Duodenal mucosa (tissue), 2 donors: Measurements from ENCODE around the gene TMEM132C.

ENCODE experiments used
- H3K27ac ChIP-seq: one replicate; pipeline ENCODE4 v1.7.0; 2013; ENCODE audit warnings: low read depth, low read length
- H3K27me3 ChIP-seq, 2 donors: one replicate each; pipeline ENCODE4 v1.7.0; 2013; ENCODE audit warnings: low read length in 2 of 2, control low read depth in 1 of 2; ENCODE audit not compliant: insufficient read depth in 2 of 2, control insufficient read depth in 1 of 2
- H3K36me3 ChIP-seq, 2 donors: one replicate each; pipeline ENCODE4 v1.7.0; 2013; ENCODE audit warnings: low read length in 2 of 2, control low read depth in 1 of 2; ENCODE audit not compliant: insufficient read depth in 2 of 2, control insufficient read depth in 1 of 2
- H3K4me1 ChIP-seq, 2 donors: one replicate each; pipeline ENCODE4 v1.7.0; 2013; ENCODE audit warnings: low read length in 2 of 2, control low read depth in 1 of 2; ENCODE audit not compliant: insufficient read depth in 2 of 2, control insufficient read depth in 1 of 2
- H3K4me3 ChIP-seq, 2 donors: one replicate each; pipeline ENCODE4 v1.7.0; 2013; ENCODE audit warnings: low read length in 2 of 2, low read depth in 1 of 2
- H3K9ac ChIP-seq, 2 donors: one replicate each; pipeline ENCODE4 v1.7.0; 2013; ENCODE audit warnings: low read length in 2 of 2, low read depth in 1 of 2
- H3K9me3 ChIP-seq, 2 donors: one replicate each; pipeline ENCODE4 v1.7.0; 2013; ENCODE audit warnings: low read length in 2 of 2, control low read depth in 1 of 2; ENCODE audit not compliant: control insufficient read depth in 1 of 2

Gene TMEM132C

DNA sequence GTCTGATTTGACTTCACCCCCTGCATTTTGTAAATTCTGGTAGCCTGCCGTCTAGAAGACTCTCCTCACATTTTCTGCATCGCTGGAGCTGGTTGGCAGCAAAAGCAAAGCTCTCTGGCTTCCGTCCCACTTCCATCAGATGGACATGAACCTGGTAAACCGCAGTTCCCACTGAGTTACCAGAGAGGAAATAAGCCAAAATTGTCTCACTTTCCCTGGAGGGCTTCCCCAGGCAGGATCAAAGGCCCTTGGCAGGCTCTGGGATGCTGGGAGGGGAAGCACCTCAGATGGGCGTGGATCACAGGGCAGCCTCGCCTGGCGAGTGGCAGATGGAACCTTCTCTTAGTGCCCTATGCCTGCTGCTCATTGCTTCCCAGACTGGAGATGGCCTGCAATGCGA lies 243.5 kb downstream of the TMEM132C start:
- peaks cover 0 to 6% of the 10 kb centered on the region in 2 donors for H3K9me3 ChIP-seq
- H3K27ac ChIP-seq, result no peak overlapping the region
- no peaks in the 10 kb centered on the region for H3K4me1 ChIP-seq
- H3K4me3 ChIP-seq, result no peak overlapping the region
- no peaks in the 10 kb centered on the region for H3K36me3 ChIP-seq
- no peaks in the 10 kb centered on the region for H3K27me3 ChIP-seq
- no peak overlapping the region for H3K9ac ChIP-seq

- no peak overlapping the region for H3K9ac ChIP-seq
- H3K27me3 ChIP-seq, result no peaks in the 10 kb centered on the region
- H3K27ac ChIP-seq, result no peak overlapping the region
- H3K9me3 ChIP-seq, result peaks cover 0 to 3% of the 10 kb centered on the region in 2 donors
- no peaks in the 10 kb centered on the region for H3K36me3 ChIP-seq
- no peak overlapping the region for H3K4me3 ChIP-seq
- no peaks in the 10 kb centered on the region for H3K4me1 ChIP-seq
Observed at GRCh38 chr12:128513331-128513730, 246.4 kb downstream of the TMEM132C start.

GRCh38 chr12:128513831-128514230 lies 246.9 kb downstream of the TMEM132C start:
- Histone ChIP-seq H3K4me1 (no peaks in the 10 kb centered on the region), H3K4me3 (no peak overlapping the region), H3K27ac (no peak overlapping the region), H3K9me3 (peaks cover 0 to 3% of the 10 kb centered on the region in 2 donors), H3K27me3 (no peaks in the 10 kb centered on the region), H3K36me3 (no peaks in the 10 kb centered on the region), H3K9ac (no peak overlapping the region)

DNA sequence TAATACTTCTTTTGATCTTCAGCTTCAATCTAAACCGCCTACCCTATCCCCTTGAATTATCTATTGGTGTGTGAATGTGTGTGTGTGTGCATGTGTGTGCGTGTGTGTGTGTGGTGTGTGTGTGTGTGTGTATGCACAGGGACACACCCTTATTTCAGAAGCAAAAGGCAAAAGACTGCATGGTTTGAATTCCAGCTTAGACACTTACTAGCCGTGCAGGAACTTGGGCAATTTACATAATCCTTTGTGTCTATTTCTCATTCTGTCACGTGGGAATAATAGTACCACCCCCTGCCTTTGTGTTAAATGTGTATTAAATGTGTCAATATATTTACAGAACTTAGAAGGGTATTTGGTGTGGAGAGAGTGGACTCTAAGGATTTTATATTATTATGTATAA lies 251.7 kb downstream of the TMEM132C start:
- Histone ChIP-seq H3K9me3 (no peaks in the 10 kb centered on the region), H3K27ac (no peak overlapping the region), H3K4me1 (no peaks in the 10 kb centered on the region), H3K4me3 (no peak overlapping the region), H3K27me3 (no peaks in the 10 kb centered on the region), H3K9ac (no peak overlapping the region), H3K36me3 (no peaks in the 10 kb centered on the region)

DNA sequence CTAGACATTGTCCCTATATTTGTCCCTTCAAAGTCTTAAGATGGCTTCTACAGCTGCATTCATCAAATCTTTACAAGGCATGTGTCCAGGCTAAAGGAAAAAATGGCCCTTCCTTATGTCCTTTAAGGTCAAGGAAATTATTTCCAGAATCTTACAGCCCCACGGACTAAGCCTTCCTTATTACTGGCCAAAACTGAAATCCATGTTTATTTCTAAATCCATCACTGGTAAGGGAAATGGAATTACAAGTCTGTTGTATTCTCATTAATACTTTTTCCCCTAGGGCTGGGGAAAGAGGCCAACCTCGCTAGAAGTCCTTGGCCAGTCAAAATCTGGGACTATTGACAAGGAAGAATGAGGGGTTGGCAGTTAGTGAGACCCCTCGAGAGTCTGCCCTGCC lies 252.5 kb downstream of the TMEM132C start:
- Histone ChIP-seq H3K27ac (no peak overlapping the region), H3K36me3 (no peaks in the 10 kb centered on the region), H3K4me1 (no peaks in the 10 kb centered on the region), H3K4me3 (no peak overlapping the region), H3K9me3 (no peaks in the 10 kb centered on the region), H3K27me3 (no peaks in the 10 kb centered on the region), H3K9ac (no peak overlapping the region)

GRCh38 chr12:128521981-128522380 lies 255.0 kb downstream of the TMEM132C start:
- H3K27ac ChIP-seq, result no peak overlapping the region
- no peaks in the 10 kb centered on the region for H3K9me3 ChIP-seq
- H3K27me3 ChIP-seq, result no peaks in the 10 kb centered on the region
- no peak overlapping the region for H3K9ac ChIP-seq
- no peak overlapping the region for H3K4me3 ChIP-seq
- no peaks in the 10 kb centered on the region for H3K36me3 ChIP-seq
- no peaks in the 10 kb centered on the region for H3K4me1 ChIP-seq

DNA sequence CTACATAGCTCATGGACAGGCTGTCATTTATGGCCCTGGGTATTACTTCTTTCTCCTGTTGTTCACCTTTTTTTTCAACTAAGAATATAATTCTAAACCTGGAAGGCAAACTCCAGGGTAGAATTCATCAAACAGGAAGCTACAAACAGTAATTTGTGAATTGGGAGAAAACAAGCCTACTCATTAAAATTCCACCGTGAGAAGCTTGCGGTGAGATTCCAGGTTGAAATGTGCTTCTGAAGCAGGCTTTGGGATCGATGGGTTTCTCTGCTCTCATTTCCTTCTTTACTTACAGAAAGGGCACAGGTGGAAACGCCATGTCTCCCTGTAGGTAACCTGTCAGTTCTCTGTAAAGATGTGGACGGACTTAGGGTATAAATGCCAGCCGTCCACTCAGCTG lies 257.5 kb downstream of the TMEM132C start:
- no peaks in the 10 kb centered on the region for H3K27me3 ChIP-seq
- no peaks in the 10 kb centered on the region for H3K9me3 ChIP-seq
- no peaks in the 10 kb centered on the region for H3K4me1 ChIP-seq
- no peak overlapping the region for H3K27ac ChIP-seq
- no peaks in the 10 kb centered on the region for H3K36me3 ChIP-seq
- no peak overlapping the region for H3K4me3 ChIP-seq
- no peak overlapping the region for H3K9ac ChIP-seq

- Histone ChIP-seq H3K27ac (no peak overlapping the region), H3K9me3 (no peaks in the 10 kb centered on the region), H3K9ac (no peak overlapping the region), H3K27me3 (no peaks in the 10 kb centered on the region), H3K4me1 (no peaks in the 10 kb centered on the region), H3K36me3 (no peaks in the 10 kb centered on the region), H3K4me3 (no peak overlapping the region)
Observed at GRCh38 chr12:128531170-128531569, 264.2 kb downstream of the TMEM132C start.

GRCh38 chr12:128534906-128535305 lies 267.9 kb downstream of the TMEM132C start:
- no peak overlapping the region for H3K27ac ChIP-seq
- no peaks in the 10 kb centered on the region for H3K9me3 ChIP-seq
- no peaks in the 10 kb centered on the region for H3K27me3 ChIP-seq
- no peak overlapping the region for H3K9ac ChIP-seq
- H3K36me3 ChIP-seq, result no peaks in the 10 kb centered on the region
- H3K4me3 ChIP-seq, result no peak overlapping the region
- H3K4me1 ChIP-seq, result no peaks in the 10 kb centered on the region

DNA sequence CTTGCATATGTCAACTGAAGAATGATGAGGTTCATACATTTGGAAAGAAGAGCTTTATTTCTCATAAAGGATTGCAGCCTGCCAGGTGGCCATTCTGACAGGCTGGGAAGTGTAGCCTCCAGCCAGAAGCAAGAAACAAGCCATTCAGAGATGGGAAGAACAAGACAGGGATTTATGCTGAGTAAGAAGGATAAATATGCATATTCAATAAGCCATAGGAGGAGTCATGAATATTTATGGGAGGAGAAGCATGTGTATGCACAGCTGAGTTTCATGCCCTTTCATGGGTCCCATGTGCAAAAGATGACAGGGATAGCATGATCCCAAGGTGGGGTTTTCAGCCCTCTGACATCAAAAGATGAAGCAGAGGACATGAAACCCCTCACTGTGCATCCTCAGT lies 269.8 kb downstream of the TMEM132C start:
- H3K27ac ChIP-seq, result no peak overlapping the region
- H3K9me3 ChIP-seq, result no peaks in the 10 kb centered on the region
- H3K4me1 ChIP-seq, result no peaks in the 10 kb centered on the region
- no peak overlapping the region for H3K9ac ChIP-seq
- H3K36me3 ChIP-seq, result no peaks in the 10 kb centered on the region
- H3K4me3 ChIP-seq, result no peak overlapping the region
- H3K27me3 ChIP-seq, result no peaks in the 10 kb centered on the region

GRCh38 chr12:128537668-128538067 lies 270.7 kb downstream of the TMEM132C start:
- Histone ChIP-seq H3K9ac (no peak overlapping the region), H3K4me1 (no peaks in the 10 kb centered on the region), H3K9me3 (no peaks in the 10 kb centered on the region), H3K36me3 (no peaks in the 10 kb centered on the region), H3K27me3 (no peaks in the 10 kb centered on the region), H3K27ac (no peak overlapping the region), H3K4me3 (no peak overlapping the region)
